NCI-H524 treated with DMSO at 0.1 percent for 48 hours (cell line): ENCODE data around the gene FAM193B.

ENCODE experiments used
- DNase-seq: peaks from one replicate; lab custom pipeline; 2025; lab: John Stamatoyannopoulos, UW

Gene FAM193B

GRCh38 chr5:177554474-177555111 lies at the start of gene FAM193B:
TSS of gene FAM193B (minus strand) at chr5:177554563. CDS start at chr5:177554458, 105 bp downstream.
- DNase-seq = peak; percentile 44

- no peak for DNase-seq
Observed at GRCh38 chr5:177604116-177604521, 49.8 kb upstream of the FAM193B start.

GRCh38 chr5:177603631-177604030 lies 49.3 kb upstream of the FAM193B start:
- DNase-seq = no peak

- no peak for DNase-seq
Observed at GRCh38 chr5:177602458-177602830, 48.1 kb upstream of the FAM193B start.

GRCh38 chr5:177601577-177602457 lies 47.5 kb upstream of the FAM193B start:
- DNase-seq = no peak

- no peak for DNase-seq
Observed at GRCh38 chr5:177601126-177601525, 46.8 kb upstream of the FAM193B start.

GRCh38 chr5:177600508-177601018 lies 46.2 kb upstream of the FAM193B start:
- no peak for DNase-seq

- DNase-seq = no peak
Observed at GRCh38 chr5:177599731-177600507, 45.6 kb upstream of the FAM193B start, which contains the start of gene B4GALT7. TSS of gene B4GALT7 (plus strand) at chr5:177600132. CDS start at chr5:177600211, 79 bp downstream.

- DNase-seq = no peak
Observed at GRCh38 chr5:177598477-177598876, 44.1 kb upstream of the FAM193B start.

GRCh38 chr5:177596775-177597238 lies 42.4 kb upstream of the FAM193B start:
- no peak for DNase-seq

- no peak for DNase-seq
Observed at GRCh38 chr5:177595991-177596774, 41.8 kb upstream of the FAM193B start.

GRCh38 chr5:177595026-177595585 lies 40.7 kb upstream of the FAM193B start:
- no peak for DNase-seq

GRCh38 chr5:177594071-177594470 lies 39.7 kb upstream of the FAM193B start:
- no peak for DNase-seq

GRCh38 chr5:177593511-177593910 lies 39.1 kb upstream of the FAM193B start:
- no peak for DNase-seq

- DNase-seq = no peak
Observed at GRCh38 chr5:177592905-177593304, 38.5 kb upstream of the FAM193B start.

GRCh38 chr5:177592010-177592834 lies 37.9 kb upstream of the FAM193B start, which contains the start of gene TMED9:
TSS of gene TMED9 (plus strand) at chr5:177592203. CDS start at chr5:177592215, 12 bp downstream.
- DNase-seq = no peak

GRCh38 chr5:177591690-177592009 lies 37.3 kb upstream of the FAM193B start:
- DNase-seq = no peak

GRCh38 chr5:177590406-177590805 lies 36.0 kb upstream of the FAM193B start:
- DNase-seq = no peak

- no peak for DNase-seq
Observed at GRCh38 chr5:177588413-177588909, 34.1 kb upstream of the FAM193B start.

- DNase-seq = no peak
Observed at GRCh38 chr5:177578316-177578715, 24.0 kb upstream of the FAM193B start.
